Transverse colon (tissue), 4 donors: Measurements from ENCODE around the gene PRICKLE2. TPM values are rescaled to one million over a fixed set of nuclear protein-coding genes. Genes with fewer than 3 reads are reported as not detected.

Experiments
- DNase-seq: peaks from one replicate; pipeline ENCODE4 v3.0.0-alpha.2; 2019
- H3K27ac ChIP-seq, 4 donors: fragments of 200-600 bp; sonication (generic); 2 replicates each; pipeline ENCODE4 v1.5.1; 2016 to 2018; ENCODE audit warnings: inconsistent platforms in 4 of 4
- H3K27me3 ChIP-seq: fragments of 200-600 bp; sonication (generic); 2 replicates; pipeline ENCODE4 v1.5.1; 2017; ENCODE audit warnings: inconsistent platforms
- H3K36me3 ChIP-seq, 4 donors: fragments of 200-600 bp; sonication (generic); 2 replicates each; pipeline ENCODE4 v1.5.1; 2017 to 2019; ENCODE audit warnings: inconsistent platforms in 4 of 4
- H3K4me1 ChIP-seq, 4 donors: fragments of 200-600 bp; sonication (generic); 2 replicates each; pipeline ENCODE4 v1.5.1; 2017 to 2020; ENCODE audit warnings: inconsistent platforms in 4 of 4
- H3K4me3 ChIP-seq, 4 donors: fragments of 200-600 bp; sonication (generic); 1 replicate in 1 of 4; 2 replicates in 3 of 4; pipeline versions ENCODE4 v1.5.1 to v1.6.1; 2017 to 2019; ENCODE audit warnings: inconsistent platforms in 4 of 4
- H3K9me3 ChIP-seq, 2 donors: fragments of 200-600 bp; sonication (generic); 2 replicates each; pipeline ENCODE4 v1.5.1; 2017 to 2019; ENCODE audit warnings: inconsistent platforms in 2 of 2
- EP300 ChIP-seq: sonication (generic); formaldehyde crosslinking; IDR thresholded peaks from one replicate; pipeline ENCODE4 v1.6.1; 2017; ENCODE audit warnings: antibody characterized with exemption, low read depth
- POLR2A ChIP-seq: fragments of 450-650 bp; IDR thresholded peaks from one replicate; pipeline ENCODE4 v1.6.1; 2016; ENCODE audit warnings: antibody characterized with exemption, mild to moderate bottlenecking, moderate library complexity
- POLR2AphosphoS5 ChIP-seq, 3 donors: sonication (generic); formaldehyde crosslinking; IDR thresholded peaks; one replicate each; pipeline ENCODE4 v1.6.1; 2016; ENCODE audit warnings: antibody characterized with exemption in 3 of 3
- WGBS, 2 donors: methylation state at CpG; one replicate each; pipeline ENCODE4 v1.1.5; 2018; ENCODE audit warnings: low coverage in 1 of 2; 5-methylcytosine and 5-hydroxymethylcytosine counted together
- in situ Hi-C, 4 donors: fragments of 200-750 bp; cut with MboI; loops; one replicate each; pipeline versions ENCODE4 v1.15.0 to v1.15.1; 2017; ENCODE audit warnings: low sequenced_read_pairs in 3 of 4, low pct_ligation_motif_present in 1 of 4, low pct_unique_long_range_greater_than_20kb in 1 of 4
- intact Hi-C: fragments of 100-400 bp; cut with DNase I; formaldehyde crosslinking; loops from one replicate; pipeline ENCODE4 v1.15.1; 2023; ENCODE audit warnings: low total_unique reads
- total RNA-seq, 4 donors: library from RNA; depleted of rRNA; stranded (reverse); fragments of >200 nt; gene quantifications; one replicate each; pipeline ENCODE4 v1.1.0, GENCODE V29; 2016
- TF ChIP-seq, protein P1 (sequence below), 5 experiments: fragments of 200-600 bp in 3 of 5; fragments of 450-650 bp in 2 of 5; sonication (generic) in 3 of 5; IDR thresholded peaks; 1 replicate in 2 of 5; 2 replicates in 3 of 5; pipeline ENCODE4 v1.5.1; 2016 to 2017; ENCODE audit warnings: antibody characterized with exemption in 5 of 5, inconsistent platforms in 3 of 5, mild to moderate bottlenecking in 2 of 5, moderate library complexity in 1 of 5

Gene PRICKLE2
- total RNA-seq, 4 donors from 2014 or later = 8.5 to 38.4 (median 17.4) TPM

DNA sequence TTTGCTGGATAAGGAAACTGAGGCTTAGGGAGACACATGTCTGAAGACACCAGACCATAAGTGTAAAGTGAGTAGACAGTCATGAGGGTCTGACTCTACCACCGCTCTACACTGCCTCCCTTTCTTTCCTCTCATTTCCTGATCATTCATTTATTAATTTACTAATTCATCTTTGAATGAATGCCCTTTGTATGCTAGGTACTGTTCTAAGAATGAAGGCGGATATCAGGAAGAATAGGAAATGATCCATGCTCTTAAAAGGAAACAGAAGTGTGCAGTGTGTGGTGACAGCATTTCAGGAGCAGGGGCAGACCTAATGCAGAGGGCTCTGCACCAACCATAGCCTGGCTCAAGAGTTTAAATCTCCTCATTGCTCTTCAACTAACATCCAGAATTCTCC lies 170.2 kb downstream of the PRICKLE2 start:
- intact Hi-C loops (no loop called here), in situ Hi-C loops (no loop called here)
- H3K4me1 ChIP-seq = peaks cover 0 to 3% (median 0%) of the 10 kb centered on the region in 4 donors
- no peak overlapping the region for H3K4me3 ChIP-seq
- WGBS, 2 donors = 86% methylated on average over 2 of the region's 2 CpGs
- H3K27ac ChIP-seq = no peak overlapping the region
- H3K36me3 ChIP-seq = no peaks in the 10 kb centered on the region
- no peaks in the 10 kb centered on the region for H3K27me3 ChIP-seq
- TF ChIP-seq EP300 = no peak
- no peak for DNase-seq
- H3K9me3 ChIP-seq = no peaks in the 10 kb centered on the region

DNA sequence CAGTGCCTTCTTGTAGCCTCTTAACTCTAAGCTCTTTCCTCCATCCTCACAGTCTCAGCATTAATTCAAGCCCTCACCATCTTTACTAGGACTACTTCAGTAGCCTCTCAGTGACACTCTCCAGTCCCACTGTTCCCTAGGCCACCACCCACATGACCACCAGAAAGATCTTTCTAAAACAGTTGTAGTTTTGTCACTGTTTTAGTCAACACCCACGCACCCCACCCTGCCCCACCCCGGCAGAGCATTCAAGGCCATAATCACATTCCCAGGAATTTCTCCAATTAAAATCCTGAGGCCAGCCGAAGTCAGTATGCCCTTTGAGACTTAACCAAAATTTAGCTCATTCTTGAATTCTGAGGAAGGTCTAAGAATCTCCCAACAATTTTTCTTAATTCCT lies 170.8 kb downstream of the PRICKLE2 start:
- no peaks in the 10 kb centered on the region for H3K27me3 ChIP-seq
- TF ChIP-seq POLR2AphosphoS5 (IDR thresholded peaks at IDR 0.05) = no peak
- TF ChIP-seq, protein P1, sequence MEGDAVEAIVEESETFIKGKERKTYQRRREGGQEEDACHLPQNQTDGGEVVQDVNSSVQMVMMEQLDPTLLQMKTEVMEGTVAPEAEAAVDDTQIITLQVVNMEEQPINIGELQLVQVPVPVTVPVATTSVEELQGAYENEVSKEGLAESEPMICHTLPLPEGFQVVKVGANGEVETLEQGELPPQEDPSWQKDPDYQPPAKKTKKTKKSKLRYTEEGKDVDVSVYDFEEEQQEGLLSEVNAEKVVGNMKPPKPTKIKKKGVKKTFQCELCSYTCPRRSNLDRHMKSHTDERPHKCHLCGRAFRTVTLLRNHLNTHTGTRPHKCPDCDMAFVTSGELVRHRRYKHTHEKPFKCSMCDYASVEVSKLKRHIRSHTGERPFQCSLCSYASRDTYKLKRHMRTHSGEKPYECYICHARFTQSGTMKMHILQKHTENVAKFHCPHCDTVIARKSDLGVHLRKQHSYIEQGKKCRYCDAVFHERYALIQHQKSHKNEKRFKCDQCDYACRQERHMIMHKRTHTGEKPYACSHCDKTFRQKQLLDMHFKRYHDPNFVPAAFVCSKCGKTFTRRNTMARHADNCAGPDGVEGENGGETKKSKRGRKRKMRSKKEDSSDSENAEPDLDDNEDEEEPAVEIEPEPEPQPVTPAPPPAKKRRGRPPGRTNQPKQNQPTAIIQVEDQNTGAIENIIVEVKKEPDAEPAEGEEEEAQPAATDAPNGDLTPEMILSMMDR (IDR thresholded peaks at IDR 0.05) = no peak
- no peak for TF ChIP-seq EP300
- no peak for TF ChIP-seq POLR2A
- H3K4me3 ChIP-seq = no peak overlapping the region
- H3K36me3 ChIP-seq = no peaks in the 10 kb centered on the region
- in situ Hi-C loops = no loop called here
- no peak overlapping the region for H3K27ac ChIP-seq
- DNase-seq = no peak
- no peaks in the 10 kb centered on the region for H3K9me3 ChIP-seq
- WGBS, 2 donors = 40 to 55% methylated on average over 1 to 3 of the region's 3 CpGs
- H3K4me1 ChIP-seq = peaks cover 0 to 3% (median 0%) of the 10 kb centered on the region in 4 donors
- intact Hi-C loops = no loop called here

DNA sequence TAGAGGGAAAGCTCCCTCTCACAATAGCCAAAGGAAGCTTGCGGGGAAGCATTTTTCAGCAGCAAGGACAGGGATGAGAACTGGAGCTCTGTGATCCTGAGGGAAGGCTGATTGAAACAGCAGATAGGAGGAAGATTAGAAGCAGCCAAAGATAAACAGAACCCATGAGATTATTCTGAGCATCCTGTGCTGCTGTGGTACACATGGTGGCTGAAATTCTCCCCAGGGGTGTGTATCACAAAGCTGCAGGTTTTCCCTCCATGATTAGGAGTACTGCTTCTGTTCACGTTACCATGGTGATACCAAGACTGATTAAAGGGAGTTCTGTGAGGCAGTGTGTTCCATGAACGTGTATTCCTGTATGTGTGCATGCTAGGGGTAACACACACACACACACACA lies 171.7 kb downstream of the PRICKLE2 start:
- no peaks in the 10 kb centered on the region for H3K27me3 ChIP-seq
- no peak for DNase-seq

DNA sequence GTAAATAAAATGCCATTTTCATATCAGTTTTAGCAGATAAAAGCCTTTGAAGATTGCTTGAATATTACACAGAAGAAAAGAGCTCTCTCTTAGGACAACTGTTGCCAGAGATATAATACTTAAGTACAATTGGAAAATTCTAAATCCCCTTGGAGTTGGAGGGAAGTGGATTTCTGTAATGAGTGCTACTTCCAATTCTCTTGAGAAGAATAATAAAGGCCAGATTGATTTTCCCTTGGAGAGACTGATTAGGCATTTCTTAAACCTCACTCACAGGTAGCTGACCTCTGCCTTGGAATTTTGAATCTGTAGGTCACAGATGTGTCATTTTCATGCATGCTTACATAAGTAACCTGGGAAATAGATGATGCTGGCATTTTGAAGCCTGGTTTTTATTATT lies 172.1 kb downstream of the PRICKLE2 start:
- no peaks in the 10 kb centered on the region for H3K9me3 ChIP-seq
- H3K36me3 ChIP-seq = no peaks in the 10 kb centered on the region
- H3K4me3 ChIP-seq = no peak overlapping the region
- H3K27ac ChIP-seq = no peak overlapping the region
- intact Hi-C loops = no loop called here
- in situ Hi-C loops = no loop called here
- H3K27me3 ChIP-seq = no peaks in the 10 kb centered on the region
- TF ChIP-seq POLR2AphosphoS5 (IDR thresholded peaks at IDR 0.05) (no peak), EP300 (no peak), POLR2A (no peak)
- TF ChIP-seq, protein P1 (IDR thresholded peaks at IDR 0.05) = no peak
- peaks cover 0 to 3% (median 0%) of the 10 kb centered on the region in 4 donors for H3K4me1 ChIP-seq
- DNase-seq = no peak

More for the DNA sequence above, 171.7 kb downstream of the PRICKLE2 start:
- no peaks in the 10 kb centered on the region for H3K36me3 ChIP-seq
- H3K27ac ChIP-seq = no peak overlapping the region
- intact Hi-C loops (no loop called here), in situ Hi-C loops (no loop called here)
- peaks cover 0 to 3% (median 0%) of the 10 kb centered on the region in 4 donors for H3K4me1 ChIP-seq
- TF ChIP-seq POLR2AphosphoS5 (IDR thresholded peaks at IDR 0.05) = no peak
- TF ChIP-seq EP300 = no peak
- TF ChIP-seq POLR2A = no peak
- TF ChIP-seq, protein P1 (IDR thresholded peaks at IDR 0.05) = no peak
- H3K4me3 ChIP-seq = no peak overlapping the region
- no peaks in the 10 kb centered on the region for H3K9me3 ChIP-seq
- WGBS, 2 donors = 89 to 100% methylated on average over 1 to 3 of the region's 3 CpGs

DNA sequence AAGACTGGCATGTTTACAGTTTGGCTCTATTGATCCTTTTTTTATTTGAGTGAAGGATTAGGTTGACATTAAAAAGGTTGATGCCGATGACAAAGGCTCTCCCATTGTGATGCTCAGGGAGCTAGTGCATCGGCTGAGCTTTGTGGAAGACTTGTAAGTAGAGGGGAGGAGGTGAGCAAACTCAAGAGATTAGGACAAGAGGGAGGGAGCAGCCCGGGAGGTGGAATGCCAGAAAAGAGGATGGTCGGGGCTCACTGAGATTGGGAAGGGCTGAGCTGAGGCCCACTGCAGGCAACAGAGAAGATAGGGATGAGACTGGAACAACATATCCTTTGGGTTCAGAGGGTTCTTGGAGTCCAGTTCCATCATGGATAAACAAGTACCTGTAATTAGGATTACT lies 175.4 kb downstream of the PRICKLE2 start:
- in situ Hi-C loops (loop anchor here in 1 of 4 donors (25.0 kb wide), 1 partner anchor 212 kb away; no protein-coding TSS in a partner anchor), intact Hi-C loops (no loop called here)
- H3K36me3 ChIP-seq = no peaks in the 10 kb centered on the region
- no peaks in the 10 kb centered on the region for H3K9me3 ChIP-seq
- DNase-seq = no peak
- H3K4me1 ChIP-seq = peaks cover 0 to 3% (median 0%) of the 10 kb centered on the region in 4 donors
- no peak overlapping the region for H3K4me3 ChIP-seq
- TF ChIP-seq, protein P1 (IDR thresholded peaks at IDR 0.05) = no peak
- TF ChIP-seq POLR2A = no peak
- TF ChIP-seq POLR2AphosphoS5 (IDR thresholded peaks at IDR 0.05) = no peak
- TF ChIP-seq EP300 = no peak
- H3K27ac ChIP-seq = no peak overlapping the region
- 73 to 88% methylated on average over 4 of the region's 4 CpGs for WGBS, 2 donors
- H3K27me3 ChIP-seq = no peaks in the 10 kb centered on the region
